GM12878 (cell line): ENCODE data around the gene TATDN2. TPM values are rescaled to one million over a fixed set of nuclear protein-coding genes. Genes with fewer than 3 reads are reported as not detected.
A peak's percentile ranks its signal among the peaks of the same experiment; 100 is the strongest.

Experiments used
- ASH2L ChIP-seq: fragments of 300-600, 200-600 bp; sonication (generic); IDR thresholded peaks from 2 replicates; pipeline ENCODE4 v1.6.1; 2017; ENCODE audit warnings: low read depth, mild to moderate bottlenecking, borderline replicate concordance
- CEBPB ChIP-seq, 2 experiments: fragments of 150-350 bp in 1 of 2; IDR thresholded peaks; 2 replicates each; pipeline ENCODE4 v1.6.1; 2012 to 2014; ENCODE audit warnings: low read depth in 2 of 2, low read length in 2 of 2, borderline replicate concordance in 1 of 2, inconsistent platforms in 1 of 2
- CHD1 ChIP-seq: IDR thresholded peaks from 2 replicates; pipeline ENCODE4 v1.6.1; 2012; ENCODE audit warnings: low read depth, low read length, improper control_type of control experiment
- EGR1 ChIP-seq, 2 experiments: IDR thresholded peaks; 1 replicate in 1 of 2; 2 replicates in 1 of 2; pipeline ENCODE4 v1.6.1; 2011 to 2012; ENCODE audit warnings: low read depth in 2 of 2, low read length in 2 of 2, borderline replicate concordance in 1 of 2, mild to moderate bottlenecking in 1 of 2, moderate library complexity in 1 of 2
- FOXK2 ChIP-seq: fragments of 450-650 bp; IDR thresholded peaks from 2 replicates; pipeline ENCODE4 v1.6.1; 2017; ENCODE audit warnings: mild to moderate bottlenecking, moderate library complexity
- FOXM1 ChIP-seq: IDR thresholded peaks from 2 replicates; pipeline ENCODE4 v1.6.1; 2012; ENCODE audit warnings: low read depth, mild to moderate bottlenecking, inconsistent platforms, low read length, moderate library complexity
- HCFC1 ChIP-seq: fragments of 150-350 bp; IDR thresholded peaks from 2 replicates; pipeline ENCODE4 v1.6.1; 2014; ENCODE audit warnings: low read length
- IRF4 ChIP-seq: IDR thresholded peaks from 2 replicates; pipeline ENCODE4 v1.6.1; 2011; ENCODE audit warnings: low read depth, low read length
- KAT2A ChIP-seq: conservative IDR thresholded peaks from 2 replicates; pipeline ENCODE4 v1.6.1; 2011; ENCODE audit warnings: low read depth, low read length; ENCODE audit not compliant: control insufficient read depth
- MTA2 ChIP-seq: fragments of 450-650 bp; IDR thresholded peaks from 2 replicates; pipeline ENCODE4 v1.6.1; 2016; ENCODE audit warnings: low read depth, mild to moderate bottlenecking, moderate library complexity
- MYC ChIP-seq: IDR thresholded peaks from 2 replicates; pipeline ENCODE4 v1.6.1; 2011; ENCODE audit warnings: mild to moderate bottlenecking, low read length, moderate library complexity, inconsistent platforms; ENCODE audit not compliant: insufficient read depth, insufficient replicate concordance, insufficient read length, severe bottlenecking
- NR2C1 ChIP-seq: fragments of 450-650 bp; IDR thresholded peaks from 2 replicates; pipeline ENCODE4 v1.6.1; 2017; ENCODE audit warnings: antibody characterized with exemption, mild to moderate bottlenecking, moderate library complexity
- NR2F1 ChIP-seq: fragments of 450-650 bp; conservative IDR thresholded peaks from 2 replicates; pipeline ENCODE4 v1.6.1; 2017; ENCODE audit warnings: mild to moderate bottlenecking
- POLR2A ChIP-seq: IDR thresholded peaks from 2 replicates; pipeline ENCODE4 v1.6.1; 2011; ENCODE audit warnings: low read depth, mild to moderate bottlenecking, low read length
- POLR2AphosphoS2 ChIP-seq: IDR thresholded peaks from 2 replicates; pipeline ENCODE4 v1.6.1; 2011; ENCODE audit warnings: low read depth, mild to moderate bottlenecking, low read length, improper control_type of control experiment, moderate library complexity
- RAD21 ChIP-seq: IDR thresholded peaks from 2 replicates; pipeline ENCODE4 v1.6.1; 2011; ENCODE audit warnings: mild to moderate bottlenecking, low read depth, low read length, moderate library complexity; ENCODE audit not compliant: insufficient read depth
- SRF ChIP-seq, 2 experiments: IDR thresholded peaks; 2 replicates each; pipeline ENCODE4 v1.6.1; 2011; ENCODE audit warnings: low read depth in 2 of 2, low read length in 2 of 2, mild to moderate bottlenecking in 1 of 2, moderate library complexity in 1 of 2
- ZSCAN29 ChIP-seq: fragments of 450-650 bp; IDR thresholded peaks from 2 replicates; pipeline ENCODE4 v1.6.1; 2017; ENCODE audit warnings: mild to moderate bottlenecking, moderate library complexity
- polyA plus RNA-seq, 11 experiments: library from polyadenylated mRNA; depleted of rRNA in 4 of 11; unstranded in 6 of 11; stranded (reverse) in 5 of 11; fragments of >200 nt; fragmentation: Nextera tagmentation in 4 of 11; fragmentation: Illumina TruSeq in 1 of 11; extraction: Ambion mirVana in 4 of 11; extraction: Trizol in 1 of 11; gene quantifications; 1 replicate in 1 of 11; 2 replicates in 10 of 11; pipeline versions ENCODE4 v1.2.1 to v1.2.3, GENCODE V29; 2011 to 2016; ENCODE audit warnings: inconsistent platforms in 2 of 11, missing spikeins in 2 of 11, low read depth in 1 of 11
- total RNA-seq, 4 experiments: library from RNA; depleted of rRNA in 3 of 4; stranded (reverse); fragments of >200 nt in 3 of 4; fragmentation: Illumina TruSeq in 1 of 4; extraction: Trizol in 1 of 4; gene quantifications; 2 replicates each; pipeline versions ENCODE4 v1.2.1 to v1.2.3, GENCODE V29; 2013 to 2021
- TF ChIP-seq, protein P1 (sequence below): fragments of 450-650 bp; IDR thresholded peaks from 2 replicates; pipeline ENCODE4 v1.6.1; 2017; ENCODE audit warnings: mild to moderate bottlenecking, moderate library complexity
- TF ChIP-seq, protein P2 (sequence below): IDR thresholded peaks from 2 replicates; pipeline ENCODE4 v1.6.1; 2012; ENCODE audit warnings: low read depth, low read length, improper control_type of control experiment
- TF ChIP-seq, protein P3 (sequence below): fragments of 150-350 bp; IDR thresholded peaks from 2 replicates; pipeline ENCODE4 v1.6.1; 2016; ENCODE audit warnings: low read depth, low read length
- TF ChIP-seq, protein P4 (sequence below): IDR thresholded peaks from 2 replicates; pipeline ENCODE4 v1.6.1; 2011; ENCODE audit warnings: low read depth, mild to moderate bottlenecking, low read length, moderate library complexity, borderline replicate concordance; ENCODE audit errors: extremely low read depth

The TATDN2 gene
- total and polyA plus RNA-seq, 10 of the 15 experiments (the other 5 are each of a cell fraction or from before 2014, with no cell fraction given): 4.2 to 36.5 (median 15.8) TPM

GRCh38 chr3:10198761-10199649 lies 49.3 kb upstream of the TATDN2 start (continued):
- TF ChIP-seq, protein P1, sequence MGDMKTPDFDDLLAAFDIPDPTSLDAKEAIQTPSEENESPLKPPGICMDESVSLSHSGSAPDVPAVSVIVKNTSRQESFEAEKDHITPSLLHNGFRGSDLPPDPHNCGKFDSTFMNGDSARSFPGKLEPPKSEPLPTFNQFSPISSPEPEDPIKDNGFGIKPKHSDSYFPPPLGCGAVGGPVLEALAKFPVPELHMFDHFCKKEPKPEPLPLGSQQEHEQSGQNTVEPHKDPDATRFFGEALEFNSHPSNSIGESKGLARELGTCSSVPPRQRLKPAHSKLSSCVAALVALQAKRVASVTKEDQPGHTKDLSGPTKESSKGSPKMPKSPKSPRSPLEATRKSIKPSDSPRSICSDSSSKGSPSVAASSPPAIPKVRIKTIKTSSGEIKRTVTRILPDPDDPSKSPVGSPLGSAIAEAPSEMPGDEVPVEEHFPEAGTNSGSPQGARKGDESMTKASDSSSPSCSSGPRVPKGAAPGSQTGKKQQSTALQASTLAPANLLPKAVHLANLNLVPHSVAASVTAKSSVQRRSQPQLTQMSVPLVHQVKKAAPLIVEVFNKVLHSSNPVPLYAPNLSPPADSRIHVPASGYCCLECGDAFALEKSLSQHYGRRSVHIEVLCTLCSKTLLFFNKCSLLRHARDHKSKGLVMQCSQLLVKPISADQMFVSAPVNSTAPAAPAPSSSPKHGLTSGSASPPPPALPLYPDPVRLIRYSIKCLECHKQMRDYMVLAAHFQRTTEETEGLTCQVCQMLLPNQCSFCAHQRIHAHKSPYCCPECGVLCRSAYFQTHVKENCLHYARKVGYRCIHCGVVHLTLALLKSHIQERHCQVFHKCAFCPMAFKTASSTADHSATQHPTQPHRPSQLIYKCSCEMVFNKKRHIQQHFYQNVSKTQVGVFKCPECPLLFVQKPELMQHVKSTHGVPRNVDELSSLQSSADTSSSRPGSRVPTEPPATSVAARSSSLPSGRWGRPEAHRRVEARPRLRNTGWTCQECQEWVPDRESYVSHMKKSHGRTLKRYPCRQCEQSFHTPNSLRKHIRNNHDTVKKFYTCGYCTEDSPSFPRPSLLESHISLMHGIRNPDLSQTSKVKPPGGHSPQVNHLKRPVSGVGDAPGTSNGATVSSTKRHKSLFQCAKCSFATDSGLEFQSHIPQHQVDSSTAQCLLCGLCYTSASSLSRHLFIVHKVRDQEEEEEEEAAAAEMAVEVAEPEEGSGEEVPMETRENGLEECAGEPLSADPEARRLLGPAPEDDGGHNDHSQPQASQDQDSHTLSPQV: peak; percentile 85; the same call in 1 of the 2 replicates
- no peak for TF ChIP-seq IRF4
- no peak for TF ChIP-seq CEBPB (IDR thresholded peaks at IDR 0.05; ENCODE audit: borderline replicate concordance in 1 of 2, low read depth in 2 of 2, low read length in 2 of 2)
- no peak for TF ChIP-seq POLR2AphosphoS2
- TF ChIP-seq KAT2A: no peak
- peak; percentile 17; the same call in 1 of the 2 replicates for TF ChIP-seq POLR2A
- no peak for TF ChIP-seq SRF (IDR thresholded peaks at IDR 0.05; ENCODE audit: low read depth in 2 of 2, low read length in 2 of 2)
- TF ChIP-seq EGR1 (IDR thresholded peaks at IDR 0.05; ENCODE audit: borderline replicate concordance in 1 of 2, low read depth in 2 of 2, low read length in 2 of 2): 0 out of 3 replicates have a peak, but pooled peaks of 1 of the 2 experiments have one; percentile 17
- no peak for TF ChIP-seq MTA2
- TF ChIP-seq, protein P2, sequence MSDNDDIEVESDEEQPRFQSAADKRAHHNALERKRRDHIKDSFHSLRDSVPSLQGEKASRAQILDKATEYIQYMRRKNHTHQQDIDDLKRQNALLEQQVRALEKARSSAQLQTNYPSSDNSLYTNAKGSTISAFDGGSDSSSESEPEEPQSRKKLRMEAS: peak; percentile 38
- TF ChIP-seq NR2C1: no peak
- TF ChIP-seq ASH2L: no peak
- TF ChIP-seq, protein P3, sequence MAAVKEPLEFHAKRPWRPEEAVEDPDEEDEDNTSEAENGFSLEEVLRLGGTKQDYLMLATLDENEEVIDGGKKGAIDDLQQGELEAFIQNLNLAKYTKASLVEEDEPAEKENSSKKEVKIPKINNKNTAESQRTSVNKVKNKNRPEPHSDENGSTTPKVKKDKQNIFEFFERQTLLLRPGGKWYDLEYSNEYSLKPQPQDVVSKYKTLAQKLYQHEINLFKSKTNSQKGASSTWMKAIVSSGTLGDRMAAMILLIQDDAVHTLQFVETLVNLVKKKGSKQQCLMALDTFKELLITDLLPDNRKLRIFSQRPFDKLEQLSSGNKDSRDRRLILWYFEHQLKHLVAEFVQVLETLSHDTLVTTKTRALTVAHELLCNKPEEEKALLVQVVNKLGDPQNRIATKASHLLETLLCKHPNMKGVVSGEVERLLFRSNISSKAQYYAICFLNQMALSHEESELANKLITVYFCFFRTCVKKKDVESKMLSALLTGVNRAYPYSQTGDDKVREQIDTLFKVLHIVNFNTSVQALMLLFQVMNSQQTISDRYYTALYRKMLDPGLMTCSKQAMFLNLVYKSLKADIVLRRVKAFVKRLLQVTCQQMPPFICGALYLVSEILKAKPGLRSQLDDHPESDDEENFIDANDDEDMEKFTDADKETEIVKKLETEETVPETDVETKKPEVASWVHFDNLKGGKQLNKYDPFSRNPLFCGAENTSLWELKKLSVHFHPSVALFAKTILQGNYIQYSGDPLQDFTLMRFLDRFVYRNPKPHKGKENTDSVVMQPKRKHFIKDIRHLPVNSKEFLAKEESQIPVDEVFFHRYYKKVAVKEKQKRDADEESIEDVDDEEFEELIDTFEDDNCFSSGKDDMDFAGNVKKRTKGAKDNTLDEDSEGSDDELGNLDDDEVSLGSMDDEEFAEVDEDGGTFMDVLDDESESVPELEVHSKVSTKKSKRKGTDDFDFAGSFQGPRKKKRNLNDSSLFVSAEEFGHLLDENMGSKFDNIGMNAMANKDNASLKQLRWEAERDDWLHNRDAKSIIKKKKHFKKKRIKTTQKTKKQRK: no peak
- no peak for TF ChIP-seq HCFC1
- no peak for TF ChIP-seq RAD21
- no peak for TF ChIP-seq FOXM1
- no peak for TF ChIP-seq ZSCAN29
- TF ChIP-seq MYC: no peak
- no peak for TF ChIP-seq CHD1
- TF ChIP-seq FOXK2: no peak
- TF ChIP-seq NR2F1: no peak
- TF ChIP-seq, protein P4, sequence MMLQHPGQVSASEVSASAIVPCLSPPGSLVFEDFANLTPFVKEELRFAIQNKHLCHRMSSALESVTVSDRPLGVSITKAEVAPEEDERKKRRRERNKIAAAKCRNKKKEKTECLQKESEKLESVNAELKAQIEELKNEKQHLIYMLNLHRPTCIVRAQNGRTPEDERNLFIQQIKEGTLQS: no peak
